Keratinocyte (primary cell): ENCODE data around the gene TENM4. TPM values are rescaled to one million over a fixed set of nuclear protein-coding genes. Genes with fewer than 3 reads are reported as not detected.

ENCODE experiments used
- DNase-seq: peaks from one replicate; pipeline ENCODE4 v3.0.0-alpha.2; 2011; ENCODE audit warnings: low read depth, missing footprints, low spot score
- FAIRE-seq: peaks from 2 replicates; lab custom pipeline; 2011; peaks lifted over from hg19 to GRCh38; lab: Jason Lieb, UNC
- H2AFZ ChIP-seq: 2 replicates; pipeline ENCODE4 v1.6.0; 2012; ENCODE audit warnings: low read length, control low read depth, inconsistent platforms; ENCODE audit not compliant: control insufficient read depth
- H3K27ac ChIP-seq: 2 replicates; pipeline ENCODE4 v1.5.1; 2011; ENCODE audit warnings: low read length; ENCODE audit not compliant: control insufficient read depth, insufficient read depth
- H3K27me3 ChIP-seq: 3 replicates; pipeline ENCODE4 v1.6.0; 2011; ENCODE audit warnings: low read length; ENCODE audit not compliant: control insufficient read depth, insufficient read depth; ENCODE audit errors: extremely low read depth
- H3K36me3 ChIP-seq, 2 experiments: 2 replicates in 1 of 2; 3 replicates in 1 of 2; pipeline ENCODE4 v1.5.1; 2011; ENCODE audit warnings: low read length in 2 of 2, mild to moderate bottlenecking in 1 of 2; ENCODE audit not compliant: control insufficient read depth in 2 of 2, insufficient read depth in 2 of 2; ENCODE audit errors: extremely low read depth in 1 of 2
- H3K4me1 ChIP-seq: 3 replicates; pipeline ENCODE4 v1.5.1; 2011; ENCODE audit warnings: low read length; ENCODE audit not compliant: control insufficient read depth, insufficient read depth; ENCODE audit errors: extremely low read depth
- H3K4me2 ChIP-seq: 3 replicates; pipeline ENCODE4 v1.6.0; 2011; ENCODE audit warnings: low read depth, low read length; ENCODE audit not compliant: control insufficient read depth, insufficient read depth; ENCODE audit errors: extremely low read depth
- H3K4me3 ChIP-seq, 3 experiments: fragments of 200-600 bp in 1 of 3; sonication (generic) in 1 of 3; 2 replicates in 2 of 3; 3 replicates in 1 of 3; pipeline ENCODE4 v1.5.1; 2011 to 2016; ENCODE audit warnings: low read length in 3 of 3, mild to moderate bottlenecking in 3 of 3, control low read depth in 2 of 3, inconsistent platforms in 1 of 3, low read depth in 1 of 3, mixed read lengths in 1 of 3, mixed run types in 1 of 3, moderate library complexity in 1 of 3; ENCODE audit not compliant: control insufficient read depth in 2 of 3, insufficient read depth in 2 of 3; ENCODE audit errors: extremely low read depth in 1 of 3
- H3K79me2 ChIP-seq: 2 replicates; pipeline ENCODE4 v1.6.0; 2012; ENCODE audit warnings: low read length; ENCODE audit not compliant: control insufficient read depth, insufficient read depth
- H3K9ac ChIP-seq: 3 replicates; pipeline ENCODE4 v1.6.0; 2011; ENCODE audit warnings: low read length; ENCODE audit not compliant: control insufficient read depth, insufficient read depth; ENCODE audit errors: extremely low read depth
- H3K9me1 ChIP-seq: 3 replicates; pipeline ENCODE4 v1.6.0; 2011; ENCODE audit warnings: low read length; ENCODE audit not compliant: control insufficient read depth, insufficient read depth; ENCODE audit errors: extremely low read depth
- H3K9me3 ChIP-seq: 2 replicates; pipeline ENCODE4 v1.5.1; 2012; ENCODE audit warnings: low read depth, low read length; ENCODE audit not compliant: control insufficient read depth
- H4K20me1 ChIP-seq: 3 replicates; pipeline ENCODE4 v1.6.0; 2011; ENCODE audit warnings: low read length; ENCODE audit not compliant: control insufficient read depth, insufficient read depth; ENCODE audit errors: extremely low read depth
- EZH2 ChIP-seq: IDR thresholded peaks from one replicate; pipeline ENCODE4 v1.6.1; 2012; ENCODE audit warnings: inconsistent platforms, mild to moderate bottlenecking, low read length, moderate library complexity
- dilution Hi-C: fragments of 300-500 bp; cut with MboI; formaldehyde crosslinking; loops from one replicate; pipeline ENCODE4 v1.7.0; 2020; ENCODE audit warnings: low sequenced_read_pairs; ENCODE audit not compliant: extremely low pct_ligation_motif_present
- polyA plus RNA-seq, 5 experiments: library from polyadenylated mRNA; depleted of rRNA in 3 of 5; stranded (reverse) in 3 of 5; stranded (forward) in 1 of 5; unstranded in 1 of 5; fragments of >200 nt; gene quantifications; 1 replicate in 1 of 5; 2 replicates in 3 of 5; 3 replicates in 1 of 5; pipeline versions ENCODE4 v1.2.1 to v1.2.3, GENCODE V29; 2011 to 2012; ENCODE audit warnings: missing spikeins in 2 of 5, low read depth in 1 of 5, low replicate concordance in 1 of 5
- TF ChIP-seq, protein P1 (sequence below), 3 experiments: IDR thresholded peaks in 1 of 3; conservative IDR thresholded peaks in 1 of 3; optimal IDR thresholded peaks in 1 of 3; 2 replicates in 2 of 3; 3 replicates in 1 of 3; pipeline versions ENCODE3 to v1.5.1; 2011; ENCODE audit warnings: low read length in 3 of 3, mild to moderate bottlenecking in 3 of 3, moderate library complexity in 2 of 3, control low read depth in 1 of 3, inconsistent platforms in 1 of 3; ENCODE audit not compliant: insufficient read depth in 2 of 3; ENCODE audit errors: extremely low read depth in 1 of 3

Gene TENM4
- polyA plus RNA-seq, 1 donor (not counting 4 experiments of a cell fraction or from before 2014, with no cell fraction given) = 3.5 TPM

DNA sequence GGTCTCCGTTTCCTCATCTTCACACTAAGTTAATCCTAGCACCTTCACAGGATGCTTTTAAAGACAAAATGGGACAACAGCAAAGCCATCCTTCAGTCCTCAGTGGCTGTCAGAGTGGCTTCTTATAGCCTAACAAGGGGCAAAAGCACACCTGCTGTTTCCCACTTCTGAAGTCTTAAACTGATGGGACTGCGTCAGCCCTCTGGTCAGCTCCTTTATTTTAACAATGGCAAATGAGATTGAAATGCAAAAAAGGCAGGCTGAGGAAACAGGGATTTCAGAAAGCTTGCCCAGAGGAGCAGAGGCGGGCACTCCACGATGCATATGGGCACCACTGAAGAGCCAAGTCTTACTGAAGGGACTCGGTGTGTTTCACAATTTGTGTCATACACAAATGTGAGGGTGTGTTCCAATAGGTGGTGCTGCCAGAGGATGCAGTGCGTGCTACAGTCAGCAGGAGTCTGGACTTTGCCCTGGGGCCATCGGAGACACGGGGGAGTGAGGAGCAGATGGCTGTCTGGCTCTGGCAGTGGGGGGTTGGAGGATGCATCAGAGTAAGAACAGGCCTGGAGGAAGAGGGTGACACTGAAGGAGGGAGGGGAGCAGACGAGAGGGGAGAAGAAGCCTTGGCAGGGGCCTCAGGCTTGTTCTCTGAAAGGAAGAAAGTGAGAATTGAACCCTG, 47.3 kb downstream of the TENM4 start:
- Histone ChIP-seq H3K27ac (no peak overlapping the region), H3K4me1 (peaks cover 12% of the 10 kb centered on the region), H4K20me1 (no peaks in the 10 kb centered on the region), H3K4me2 (no peak overlapping the region), H3K4me3 (no peak overlapping the region), H3K36me3 (peaks cover 0 to 4% of the 10 kb centered on the region in 2 experiments), H3K27me3 (no peaks in the 10 kb centered on the region), H2AFZ (no peak overlapping the region), H3K79me2 (peaks cover 11% of the 10 kb centered on the region), H3K9ac (no peak overlapping the region), H3K9me3 (no peaks in the 10 kb centered on the region), H3K9me1 (no peaks in the 10 kb centered on the region)
- TF ChIP-seq EZH2 = no peak
- TF ChIP-seq, protein P1, sequence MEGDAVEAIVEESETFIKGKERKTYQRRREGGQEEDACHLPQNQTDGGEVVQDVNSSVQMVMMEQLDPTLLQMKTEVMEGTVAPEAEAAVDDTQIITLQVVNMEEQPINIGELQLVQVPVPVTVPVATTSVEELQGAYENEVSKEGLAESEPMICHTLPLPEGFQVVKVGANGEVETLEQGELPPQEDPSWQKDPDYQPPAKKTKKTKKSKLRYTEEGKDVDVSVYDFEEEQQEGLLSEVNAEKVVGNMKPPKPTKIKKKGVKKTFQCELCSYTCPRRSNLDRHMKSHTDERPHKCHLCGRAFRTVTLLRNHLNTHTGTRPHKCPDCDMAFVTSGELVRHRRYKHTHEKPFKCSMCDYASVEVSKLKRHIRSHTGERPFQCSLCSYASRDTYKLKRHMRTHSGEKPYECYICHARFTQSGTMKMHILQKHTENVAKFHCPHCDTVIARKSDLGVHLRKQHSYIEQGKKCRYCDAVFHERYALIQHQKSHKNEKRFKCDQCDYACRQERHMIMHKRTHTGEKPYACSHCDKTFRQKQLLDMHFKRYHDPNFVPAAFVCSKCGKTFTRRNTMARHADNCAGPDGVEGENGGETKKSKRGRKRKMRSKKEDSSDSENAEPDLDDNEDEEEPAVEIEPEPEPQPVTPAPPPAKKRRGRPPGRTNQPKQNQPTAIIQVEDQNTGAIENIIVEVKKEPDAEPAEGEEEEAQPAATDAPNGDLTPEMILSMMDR (optimal IDR thresholded peaks at IDR 0.05 in 1 of 3, IDR thresholded peaks at IDR 0.05 in 1 of 3, conservative IDR thresholded peaks at IDR 0.05 in 1 of 3; ENCODE audit: extremely low read depth in 1 of 3, insufficient read depth in 2 of 3, low read length in 3 of 3) = peak; percentile 11 to 18 (median 12)
- FAIRE-seq (no peak), DNase-seq (no peak)
- dilution Hi-C loops = no loop called here

DNA sequence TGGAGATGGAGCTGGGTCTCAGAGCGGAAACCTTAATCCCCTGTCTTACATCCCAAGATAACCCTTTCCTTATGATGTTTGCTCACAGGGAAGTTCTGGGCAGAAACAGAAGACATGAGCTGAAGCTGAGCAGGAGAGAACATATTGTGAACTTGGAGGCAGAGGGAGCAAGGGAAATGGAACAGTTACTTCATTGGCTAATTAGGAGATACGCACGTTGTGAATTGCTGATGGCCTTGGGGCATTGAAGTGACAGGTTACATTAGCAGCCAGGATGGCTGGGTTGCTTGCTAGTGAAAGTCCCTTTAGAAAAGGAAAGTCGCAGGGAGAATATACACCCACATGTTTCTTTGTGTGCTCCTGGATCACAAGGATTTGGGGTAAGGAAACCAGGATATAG, 48.7 kb downstream of the TENM4 start:
- Histone ChIP-seq H3K9me3 (no peaks in the 10 kb centered on the region), H3K36me3 (peaks cover 0 to 4% of the 10 kb centered on the region in 2 experiments), H3K9ac (no peak overlapping the region), H3K9me1 (no peaks in the 10 kb centered on the region), H2AFZ (no peak overlapping the region), H4K20me1 (no peaks in the 10 kb centered on the region), H3K79me2 (peaks cover 15% of the 10 kb centered on the region), H3K27ac (no peak overlapping the region), H3K4me3 (no peak overlapping the region), H3K4me1 (peaks cover 6% of the 10 kb centered on the region), H3K4me2 (no peak overlapping the region), H3K27me3 (no peaks in the 10 kb centered on the region)
- FAIRE-seq = no peak
- TF ChIP-seq EZH2 = no peak
- TF ChIP-seq, protein P1 (optimal IDR thresholded peaks at IDR 0.05 in 1 of 3, IDR thresholded peaks at IDR 0.05 in 1 of 3, conservative IDR thresholded peaks at IDR 0.05 in 1 of 3; ENCODE audit: extremely low read depth in 1 of 3, insufficient read depth in 2 of 3, low read length in 3 of 3) = no peak
- no peak for DNase-seq
- dilution Hi-C loops = no loop called here
